ENCODE measurements around the gene C6orf62.
"Not testable (repeated sequence)": the region's sequence is repeated elsewhere in the genome, so short reads cannot be mapped to it uniquely, and the experiment has no call there.

The C6orf62 gene

GRCh38 chr6:24666097-24666640 is 52.8 kb downstream of the C6orf62 start:
- peak; percentile 52 for DNase-seq

GRCh38 chr6:24664046-24664987 is 54.6 kb downstream of the C6orf62 start:
- no peak for DNase-seq

- DNase-seq, result no peak
These were observed 55.8 kb downstream of the C6orf62 start for GRCh38 chr6:24663189-24663588.

GRCh38 chr6:24662236-24662635 is 56.7 kb downstream of the C6orf62 start:
- DNase-seq, result no peak

GRCh38 chr6:24661759-24662158 is 57.2 kb downstream of the C6orf62 start:
- not testable (repeated sequence) for DNase-seq

GRCh38 chr6:24660105-24660504 is 58.8 kb downstream of the C6orf62 start:
- DNase-seq, result no peak

- DNase-seq, result no peak
These were observed 59.4 kb downstream of the C6orf62 start for GRCh38 chr6:24659561-24659960.

- DNase-seq, result no peak
These were observed 60.1 kb downstream of the C6orf62 start for GRCh38 chr6:24658573-24659560.

- no peak for DNase-seq
These were observed 63.7 kb downstream of the C6orf62 start for GRCh38 chr6:24655215-24655614.

All from RPMI8226 (cell line).